Muscle of back (tissue), 13 donors: ENCODE results near the gene VGLL3. TPM values are rescaled to one million over a fixed set of nuclear protein-coding genes. Genes with fewer than 3 reads are reported as not detected.
"Not testable (repeated sequence)": the region's sequence is repeated elsewhere in the genome, so short reads cannot be mapped to it uniquely, and the experiment has no call there.

Experiments used
- DNase-seq, 3 donors: peaks; one replicate each; pipeline versions ENCODE4 v3.0.0 to v3.0.0-alpha.2; 2013
- long read RNA-seq, 9 donors: transcript quantifications; one replicate each; lab custom pipeline, GENCODE V29; 2026
- polyA plus RNA-seq, 10 donors: library from polyadenylated mRNA; unstranded; fragments of 120-200 nt; gene quantifications; one replicate each; pipeline ENCODE4 v1.2.1, GENCODE V29; 2013; ENCODE audit not compliant: insufficient read length in 10 of 10

VGLL3 gene
- 10 to 100 TPM; 21.9 to 35.3 (median 28.4) TPM for polyA plus RNA-seq
- long read RNA-seq, donor 1, full-length matches to known transcripts, result 3 of 3 reads
- long read RNA-seq, donor 1, partial matches to known transcripts, result 0 of 3 reads
- long read RNA-seq, donor 1, other reads (novel, unspliced or antisense), result 0 of 3 reads
- long read RNA-seq, donor 2, full-length matches to known transcripts, result 2 of 2 reads
- long read RNA-seq, donor 2, partial matches to known transcripts, result 0 of 2 reads
- long read RNA-seq, donor 2, other reads (novel, unspliced or antisense), result 0 of 2 reads
- long read RNA-seq, donor 3, result 0 reads
- long read RNA-seq, donor 4, full-length matches to known transcripts, result 3 of 3 reads
- long read RNA-seq, donor 4, partial matches to known transcripts, result 0 of 3 reads
- long read RNA-seq, donor 4, other reads (novel, unspliced or antisense), result 0 of 3 reads
- long read RNA-seq, donor 5, full-length matches to known transcripts, result 4 of 10 reads
- long read RNA-seq, donor 5, partial matches to known transcripts, result 6 of 10 reads
- long read RNA-seq, donor 5, other reads (novel, unspliced or antisense), result 0 of 10 reads
- long read RNA-seq, donor 6, full-length matches to known transcripts, result 2 of 2 reads
- long read RNA-seq, donor 6, partial matches to known transcripts, result 0 of 2 reads
- long read RNA-seq, donor 6, other reads (novel, unspliced or antisense), result 0 of 2 reads
- long read RNA-seq, donor 7, full-length matches to known transcripts, result 4 of 4 reads
- long read RNA-seq, donor 7, partial matches to known transcripts, result 0 of 4 reads
- long read RNA-seq, donor 7, other reads (novel, unspliced or antisense), result 0 of 4 reads
- long read RNA-seq, donor 8, full-length matches to known transcripts, result 2 of 2 reads
- long read RNA-seq, donor 8, partial matches to known transcripts, result 0 of 2 reads
- long read RNA-seq, donor 8, other reads (novel, unspliced or antisense), result 0 of 2 reads
- long read RNA-seq, donor 9, result 0 reads

- peak; percentile 83 to 91 (median 87) for DNase-seq
Observed at GRCh38 chr3:86990734-86991481, at the start of gene VGLL3. Gene VGLL3 (minus strand): TSS chr3:86991149. CDS start chr3:86990743, 406 bp downstream.

GRCh38 chr3:87037652-87038051 is 46.7 kb upstream of the VGLL3 start:
- no peak for DNase-seq

GRCh38 chr3:87036671-87037070 is 45.7 kb upstream of the VGLL3 start:
- no peak for DNase-seq

GRCh38 chr3:87035339-87035738 is 44.4 kb upstream of the VGLL3 start:
- DNase-seq, result no peak

GRCh38 chr3:87033205-87033604 is 42.3 kb upstream of the VGLL3 start:
- no peak for DNase-seq

- DNase-seq, result no peak
Observed at GRCh38 chr3:87025661-87026645, 35.0 kb upstream of the VGLL3 start.

GRCh38 chr3:87017370-87017769 is 26.4 kb upstream of the VGLL3 start:
- not testable (repeated sequence) for DNase-seq

GRCh38 chr3:87009271-87009670 is 18.3 kb upstream of the VGLL3 start:
- peak in 1 of 3 donors; percentile 6 for DNase-seq

GRCh38 chr3:87006844-87007439 is 16.0 kb upstream of the VGLL3 start:
- no peak for DNase-seq

GRCh38 chr3:87004883-87005282 is 13.9 kb upstream of the VGLL3 start:
- DNase-seq, result peak in 2 of 3 donors; percentile 26 to 62

GRCh38 chr3:87002346-87002745 is 11.4 kb upstream of the VGLL3 start:
- DNase-seq, result no peak

- DNase-seq, result no peak
Observed at GRCh38 chr3:87001473-87002098, 10.6 kb upstream of the VGLL3 start.

- DNase-seq, result no peak
Observed at GRCh38 chr3:87000940-87001339, 10.0 kb upstream of the VGLL3 start.

GRCh38 chr3:86998569-86998968 is 7.6 kb upstream of the VGLL3 start:
- DNase-seq, result no peak

- DNase-seq, result no peak
Observed at GRCh38 chr3:86996261-86996955, 5.5 kb upstream of the VGLL3 start.

- DNase-seq, result no peak
Observed at GRCh38 chr3:86995537-86995936, 4.6 kb upstream of the VGLL3 start.

GRCh38 chr3:86993704-86994103 is 2.8 kb upstream of the VGLL3 start:
- no peak for DNase-seq

- DNase-seq, result no peak
Observed at GRCh38 chr3:86991840-86992435, 989 bp upstream of the VGLL3 start.

- no peak for DNase-seq
Observed at GRCh38 chr3:86991482-86991815, 500 bp upstream of the VGLL3 start.
